ENCODE measurements around the gene CYP2S1. TPM values are rescaled to one million over a fixed set of nuclear protein-coding genes. Genes with fewer than 3 reads are reported as not detected.
A peak's percentile ranks its signal among the peaks of the same experiment; 100 is the strongest.

CYP2S1 gene
- total RNA-seq, 1 donor from 2014 or later: not detected

GRCh38 chr19:41219924-41220567 is 27.0 kb downstream of the CYP2S1 start:
- Mint-ChIP-seq H3K9me3 (ENCODE audit: low read depth) (no peaks in the 10 kb centered on the region), H3K4me1 (ENCODE audit: low read depth) (peaks cover 65% of the 10 kb centered on the region), H3K27ac (ENCODE audit: unreplicated experiment) (peak overlapping the region; percentile 94), H3K4me3 (ENCODE audit: unreplicated experiment) (peak overlapping the region; percentile 91), H3K36me3 (ENCODE audit: low read depth) (peaks cover 14% of the 10 kb centered on the region), H3K27me3 (ENCODE audit: low read depth) (no peaks in the 10 kb centered on the region)
- TF ChIP-seq CTCF (IDR thresholded peaks at IDR 0.05): peak; percentile 5
- no peak for DNase-seq (ENCODE audit: low spot score)

- Mint-ChIP-seq H3K36me3 (ENCODE audit: low read depth) (peaks cover 14% of the 10 kb centered on the region), H3K9me3 (ENCODE audit: low read depth) (no peaks in the 10 kb centered on the region), H3K4me1 (ENCODE audit: low read depth) (peaks cover 73% of the 10 kb centered on the region), H3K27me3 (ENCODE audit: low read depth) (no peaks in the 10 kb centered on the region), H3K4me3 (ENCODE audit: unreplicated experiment) (peak overlapping the region; percentile 91), H3K27ac (ENCODE audit: unreplicated experiment) (peak overlapping the region; percentile 94)
- no peak for TF ChIP-seq CTCF (IDR thresholded peaks at IDR 0.05)
- DNase-seq (ENCODE audit: low spot score): no peak
These were observed 27.8 kb downstream of the CYP2S1 start for GRCh38 chr19:41220811-41221210.

- H3K4me1 Mint-ChIP-seq (ENCODE audit: low read depth): peaks cover 76% of the 10 kb centered on the region
- DNase-seq (ENCODE audit: low spot score): no peak
- H3K4me3 Mint-ChIP-seq (ENCODE audit: unreplicated experiment): peak overlapping the region; percentile 91
- peaks cover 17% of the 10 kb centered on the region for H3K36me3 Mint-ChIP-seq (ENCODE audit: low read depth)
- H3K27ac Mint-ChIP-seq (ENCODE audit: unreplicated experiment): peak overlapping the region; percentile 94
- H3K27me3 Mint-ChIP-seq (ENCODE audit: low read depth): no peaks in the 10 kb centered on the region
- no peak for TF ChIP-seq CTCF (IDR thresholded peaks at IDR 0.05)
- no peaks in the 10 kb centered on the region for H3K9me3 Mint-ChIP-seq (ENCODE audit: low read depth)
These were observed 28.6 kb downstream of the CYP2S1 start for GRCh38 chr19:41221514-41222205.

- peak overlapping the region; percentile 59 for H3K4me3 Mint-ChIP-seq (ENCODE audit: unreplicated experiment)
- H3K27me3 Mint-ChIP-seq (ENCODE audit: low read depth): no peaks in the 10 kb centered on the region
- no peak for DNase-seq (ENCODE audit: low spot score)
- H3K4me1 Mint-ChIP-seq (ENCODE audit: low read depth): peaks cover 77% of the 10 kb centered on the region
- peaks cover 19% of the 10 kb centered on the region for H3K36me3 Mint-ChIP-seq (ENCODE audit: low read depth)
- no peaks in the 10 kb centered on the region for H3K9me3 Mint-ChIP-seq (ENCODE audit: low read depth)
- no peak for TF ChIP-seq CTCF (IDR thresholded peaks at IDR 0.05)
- H3K27ac Mint-ChIP-seq (ENCODE audit: unreplicated experiment): peak overlapping the region; percentile 92
These were observed 29.2 kb downstream of the CYP2S1 start for GRCh38 chr19:41222240-41222639.

GRCh38 chr19:41223431-41224234 is 30.6 kb downstream of the CYP2S1 start:
- Mint-ChIP-seq H3K27me3 (ENCODE audit: low read depth) (no peaks in the 10 kb centered on the region), H3K27ac (ENCODE audit: unreplicated experiment) (peak overlapping the region; percentile 99), H3K36me3 (ENCODE audit: low read depth) (peaks cover 21% of the 10 kb centered on the region), H3K4me3 (ENCODE audit: unreplicated experiment) (peak overlapping the region; percentile 59), H3K4me1 (ENCODE audit: low read depth) (peaks cover 83% of the 10 kb centered on the region), H3K9me3 (ENCODE audit: low read depth) (no peaks in the 10 kb centered on the region)
- no peak for DNase-seq (ENCODE audit: low spot score)
- TF ChIP-seq CTCF (IDR thresholded peaks at IDR 0.05): no peak

Data from chondrocyte (in vitro differentiated cells).